Nephron progenitor cell (in vitro differentiated cells): Measurements from ENCODE around the gene MRGPRF.

Experiments used
- DNase-seq: peaks from one replicate; pipeline ENCODE4 v3.0.0; 2021
- H3K27ac Mint-ChIP-seq: 2 replicates; pipeline ENCODE4 v1.8.0; 2021; ENCODE audit warnings: mild to moderate bottlenecking, moderate library complexity, mixed read lengths
- H3K27me3 Mint-ChIP-seq: 2 replicates; pipeline ENCODE4 v1.8.0; 2021; ENCODE audit warnings: mild to moderate bottlenecking, low read depth, mixed read lengths; ENCODE audit not compliant: poor library complexity
- H3K36me3 Mint-ChIP-seq: 2 replicates; pipeline ENCODE4 v1.8.0; 2021; ENCODE audit warnings: low read depth, mixed read lengths
- H3K4me1 Mint-ChIP-seq: 2 replicates; pipeline ENCODE4 v1.8.0; 2021; ENCODE audit warnings: mixed read lengths
- H3K4me3 Mint-ChIP-seq: 2 replicates; pipeline ENCODE4 v1.8.0; 2021; ENCODE audit warnings: mild to moderate bottlenecking, moderate library complexity, mixed read lengths
- H3K9me3 Mint-ChIP-seq: 2 replicates; pipeline ENCODE4 v1.8.0; 2021; ENCODE audit warnings: mild to moderate bottlenecking, moderate library complexity, mixed read lengths
- CTCF ChIP-seq: fragments of 200-600 bp; sonication (generic); IDR thresholded peaks from 2 replicates; pipeline ENCODE4 v1.5.0; 2021; ENCODE audit warnings: antibody characterized with exemption

The MRGPRF gene

GRCh38 chr11:68965901-68966853 is 46.9 kb downstream of the MRGPRF start:
- H3K36me3 Mint-ChIP-seq, result no peaks in the 10 kb centered on the region
- peaks cover 7% of the 10 kb centered on the region for H3K27me3 Mint-ChIP-seq
- DNase-seq, result no peak
- peaks cover 11% of the 10 kb centered on the region for H3K9me3 Mint-ChIP-seq
- H3K4me1 Mint-ChIP-seq, result no peaks in the 10 kb centered on the region
- TF ChIP-seq CTCF, result no peak
- no peak overlapping the region for H3K4me3 Mint-ChIP-seq
- H3K27ac Mint-ChIP-seq, result no peak overlapping the region

- H3K4me1 Mint-ChIP-seq, result no peaks in the 10 kb centered on the region
- H3K36me3 Mint-ChIP-seq, result no peaks in the 10 kb centered on the region
- peaks cover 11% of the 10 kb centered on the region for H3K9me3 Mint-ChIP-seq
- peaks cover 5% of the 10 kb centered on the region for H3K27me3 Mint-ChIP-seq
- no peak overlapping the region for H3K27ac Mint-ChIP-seq
- no peak overlapping the region for H3K4me3 Mint-ChIP-seq
- no peak for DNase-seq
- TF ChIP-seq CTCF, result no peak
These were observed 49.3 kb downstream of the MRGPRF start for GRCh38 chr11:68963779-68964178.

GRCh38 chr11:68962527-68963250 is 50.4 kb downstream of the MRGPRF start:
- no peaks in the 10 kb centered on the region for H3K4me1 Mint-ChIP-seq
- no peaks in the 10 kb centered on the region for H3K36me3 Mint-ChIP-seq
- H3K27me3 Mint-ChIP-seq, result peaks cover 2% of the 10 kb centered on the region
- no peak overlapping the region for H3K4me3 Mint-ChIP-seq
- peaks cover 11% of the 10 kb centered on the region for H3K9me3 Mint-ChIP-seq
- no peak for TF ChIP-seq CTCF
- no peak for DNase-seq
- H3K27ac Mint-ChIP-seq, result no peak overlapping the region

- H3K4me1 Mint-ChIP-seq, result no peaks in the 10 kb centered on the region
- peaks cover 11% of the 10 kb centered on the region for H3K9me3 Mint-ChIP-seq
- H3K36me3 Mint-ChIP-seq, result no peaks in the 10 kb centered on the region
- DNase-seq, result no peak
- no peak overlapping the region for H3K27ac Mint-ChIP-seq
- H3K27me3 Mint-ChIP-seq, result peaks cover 2% of the 10 kb centered on the region
- no peak overlapping the region for H3K4me3 Mint-ChIP-seq
- TF ChIP-seq CTCF, result no peak
These were observed 51.8 kb downstream of the MRGPRF start for GRCh38 chr11:68961245-68961644.

GRCh38 chr11:68960294-68961071 is 52.6 kb downstream of the MRGPRF start:
- no peak overlapping the region for H3K27ac Mint-ChIP-seq

More at GRCh38 chr11:68960294-68961071, 52.6 kb downstream of the MRGPRF start:
- peaks cover 9% of the 10 kb centered on the region for H3K9me3 Mint-ChIP-seq
- DNase-seq, result no peak
- H3K4me3 Mint-ChIP-seq, result no peak overlapping the region
- TF ChIP-seq CTCF, result no peak
- peaks cover 2% of the 10 kb centered on the region for H3K4me1 Mint-ChIP-seq
- H3K27me3 Mint-ChIP-seq, result peaks cover 2% of the 10 kb centered on the region
- no peaks in the 10 kb centered on the region for H3K36me3 Mint-ChIP-seq
